Glutamatergic neuron (in vitro differentiated cells): ENCODE results near the gene TMEM213. TPM values are rescaled to one million over a fixed set of nuclear protein-coding genes. Genes with fewer than 3 reads are reported as not detected.
"Not testable (repeated sequence)": the region's sequence is repeated elsewhere in the genome, so short reads cannot be mapped to it uniquely, and the experiment has no call there.

Experiments
- DNase-seq: peaks from one replicate; pipeline ENCODE4 v3.0.0; 2022
- H3K27ac Mint-ChIP-seq: one replicate; pipeline ENCODE4 v1.8.0; 2020; ENCODE audit warnings: mild to moderate bottlenecking, mixed read lengths, inconsistent platforms; ENCODE audit not compliant: unreplicated experiment
- H3K27me3 Mint-ChIP-seq: one replicate; pipeline ENCODE4 v1.8.0; 2020; ENCODE audit warnings: mild to moderate bottlenecking, moderate library complexity, mixed read lengths, inconsistent platforms; ENCODE audit not compliant: unreplicated experiment
- H3K36me3 Mint-ChIP-seq: one replicate; pipeline ENCODE4 v1.8.0; 2020; ENCODE audit warnings: mild to moderate bottlenecking, mixed read lengths, inconsistent platforms; ENCODE audit not compliant: unreplicated experiment
- H3K4me1 Mint-ChIP-seq: one replicate; pipeline ENCODE4 v1.8.0; 2020; ENCODE audit warnings: mild to moderate bottlenecking, low read depth, mixed read lengths, inconsistent platforms; ENCODE audit not compliant: unreplicated experiment
- H3K4me3 Mint-ChIP-seq: one replicate; pipeline ENCODE4 v1.8.0; 2020; ENCODE audit warnings: mild to moderate bottlenecking, mixed read lengths, inconsistent platforms; ENCODE audit not compliant: unreplicated experiment
- H3K9me3 Mint-ChIP-seq: one replicate; pipeline ENCODE4 v1.8.0; 2020; ENCODE audit warnings: mild to moderate bottlenecking, moderate library complexity, mixed read lengths, inconsistent platforms; ENCODE audit not compliant: unreplicated experiment
- CTCF ChIP-seq: fragments of 200-600 bp; sonication (generic); IDR thresholded peaks from one replicate; pipeline ENCODE4 v1.5.0; 2021; ENCODE audit not compliant: partially characterized antibody, unreplicated experiment
- total RNA-seq: library from RNA; stranded (reverse); fragmentation: NEBNext Ultra II Directional; extraction: Animal tissue kit (Norgen Biotek cat#: 25700); gene quantifications from one replicate; pipeline ENCODE4 v1.2.1, GENCODE V29; 2021; ENCODE audit not compliant: unreplicated experiment

Gene TMEM213
- total RNA-seq, 1 donor from 2014 or later, result not detected

DNA sequence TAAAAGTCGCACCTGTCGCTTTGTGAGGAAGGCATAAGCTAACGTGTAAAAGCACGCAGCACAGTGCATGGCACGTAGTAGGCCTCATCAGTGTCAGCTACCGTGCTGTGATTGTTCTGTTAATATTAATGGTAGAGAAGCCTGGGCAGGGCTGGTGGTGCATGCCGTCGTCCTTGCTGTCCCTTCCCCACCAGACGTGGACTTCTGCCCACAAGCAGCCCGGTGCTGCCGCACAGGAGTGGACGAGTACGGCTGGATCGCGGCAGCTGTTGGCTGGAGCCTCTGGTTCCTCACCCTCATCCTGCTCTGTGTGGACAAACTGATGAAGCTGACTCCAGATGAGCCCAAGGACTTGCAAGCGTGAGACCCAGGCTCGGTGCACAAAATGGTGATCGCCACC, 4.9 kb downstream of the TMEM213 start:
- Mint-ChIP-seq H3K36me3 (no peaks in the 10 kb centered on the region), H3K9me3 (peaks cover 2% of the 10 kb centered on the region), H3K4me3 (no peak overlapping the region), H3K27me3 (peaks cover 7% of the 10 kb centered on the region), H3K27ac (no peak overlapping the region), H3K4me1 (no peaks in the 10 kb centered on the region)
- TF ChIP-seq CTCF, result no peak
- no peak for DNase-seq

- H3K27me3 Mint-ChIP-seq, result peaks cover 7% of the 10 kb centered on the region
- H3K4me3 Mint-ChIP-seq, result no peak overlapping the region
Observed at GRCh38 chr7:138804618-138805017, 6.8 kb downstream of the TMEM213 start.

DNA sequence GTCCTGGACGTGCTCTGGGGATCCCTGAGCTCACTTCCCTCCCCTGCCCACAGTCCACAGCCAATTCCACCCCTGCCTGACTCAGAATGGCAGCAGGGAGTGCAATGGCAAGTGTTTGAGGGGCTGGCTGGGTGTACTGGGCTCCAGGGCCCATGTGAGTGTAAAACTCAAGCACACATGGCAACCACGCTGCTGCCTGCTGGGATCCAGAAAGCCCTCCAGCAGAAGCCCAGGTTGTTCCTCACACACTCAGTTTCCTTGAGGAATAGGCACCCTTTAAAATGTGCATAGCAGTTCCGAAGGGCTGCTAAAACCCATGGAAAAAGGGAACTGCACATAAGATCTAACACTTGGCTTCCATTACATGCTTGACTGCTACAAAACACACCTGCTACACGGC, 11.6 kb downstream of the TMEM213 start:
- no peak for DNase-seq
- no peak overlapping the region for H3K27ac Mint-ChIP-seq
- H3K36me3 Mint-ChIP-seq, result no peaks in the 10 kb centered on the region
- peaks cover 5% of the 10 kb centered on the region for H3K27me3 Mint-ChIP-seq
- H3K4me3 Mint-ChIP-seq, result no peak overlapping the region
- H3K4me1 Mint-ChIP-seq, result no peaks in the 10 kb centered on the region
- H3K9me3 Mint-ChIP-seq, result peaks cover 1% of the 10 kb centered on the region
- TF ChIP-seq CTCF, result no peak

More at GRCh38 chr7:138804618-138805017, 6.8 kb downstream of the TMEM213 start:
- Mint-ChIP-seq H3K27ac (no peak overlapping the region), H3K36me3 (no peaks in the 10 kb centered on the region), H3K9me3 (peaks cover 3% of the 10 kb centered on the region), H3K4me1 (no peaks in the 10 kb centered on the region)
- no peak for TF ChIP-seq CTCF
- DNase-seq, result no peak

DNA sequence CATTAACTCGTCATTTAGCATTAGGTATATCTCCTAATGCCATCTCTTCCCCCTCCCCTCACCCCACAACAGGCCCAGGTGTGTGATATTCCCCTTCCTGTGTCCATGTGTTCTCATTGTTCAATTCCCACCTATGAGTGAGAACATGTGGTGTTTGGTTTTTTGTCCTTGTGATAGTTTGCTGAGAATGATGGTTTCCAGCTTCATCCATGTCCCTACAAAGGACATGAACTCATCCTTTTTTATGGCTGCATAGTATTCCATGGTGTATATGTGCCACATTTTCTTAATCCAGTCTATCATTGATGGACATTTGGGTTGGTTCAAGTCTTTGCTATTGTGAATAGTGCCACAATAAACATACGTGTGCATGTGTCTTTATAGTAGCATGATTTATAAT, 13.5 kb downstream of the TMEM213 start:
- H3K27me3 Mint-ChIP-seq, H3K27ac Mint-ChIP-seq, H3K4me1 Mint-ChIP-seq, DNase-seq, H3K4me3 Mint-ChIP-seq, H3K36me3 Mint-ChIP-seq, H3K9me3 Mint-ChIP-seq: not testable (repeated sequence)

DNA sequence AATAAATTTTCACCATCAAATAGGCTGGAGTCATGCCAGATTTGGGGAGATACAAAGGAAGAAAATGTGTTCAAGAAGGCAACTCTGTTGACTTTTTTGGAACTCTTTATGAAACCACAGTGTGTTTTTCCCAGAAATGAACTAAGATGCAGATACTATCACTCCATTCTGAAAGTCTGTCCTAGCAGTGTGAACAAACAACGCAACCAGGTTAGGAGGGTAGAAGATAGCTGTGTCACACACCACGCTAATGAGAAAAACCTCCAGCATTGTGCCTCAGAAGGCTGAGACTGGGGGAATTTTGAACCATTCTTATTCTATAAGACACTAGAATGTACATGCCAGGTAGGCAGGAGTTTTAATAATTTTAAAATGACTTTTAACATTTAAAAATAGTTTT, 16.2 kb downstream of the TMEM213 start:
- Mint-ChIP-seq H3K4me1 (no peaks in the 10 kb centered on the region), H3K4me3 (no peak overlapping the region), H3K9me3 (no peaks in the 10 kb centered on the region), H3K27me3 (no peaks in the 10 kb centered on the region), H3K27ac (no peak overlapping the region), H3K36me3 (no peaks in the 10 kb centered on the region)
- TF ChIP-seq CTCF, result no peak
- DNase-seq, result no peak

DNA sequence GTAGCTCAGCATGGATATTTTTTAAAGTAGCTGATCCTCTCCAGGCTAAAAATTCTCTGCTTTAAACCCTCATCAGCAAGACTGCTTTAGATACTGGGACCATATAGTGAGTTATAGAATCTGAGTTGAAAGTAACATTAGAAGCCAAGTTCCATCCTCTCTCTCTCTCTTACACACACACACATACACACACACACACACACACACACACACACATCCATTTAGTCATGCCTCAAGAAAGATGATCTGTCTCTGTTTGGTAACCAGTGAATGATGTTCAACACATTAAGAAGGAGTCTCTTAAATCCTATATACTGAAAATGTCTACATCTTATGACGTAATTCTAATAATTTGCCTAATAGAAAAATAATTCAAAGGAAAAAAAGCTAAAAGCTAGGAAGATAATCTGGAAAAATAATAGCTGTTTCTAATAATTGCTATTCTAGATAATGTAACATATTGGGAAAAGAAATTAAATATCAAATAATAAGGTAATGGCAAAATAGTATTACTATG, 17.1 kb downstream of the TMEM213 start:
- no peak for DNase-seq
- Mint-ChIP-seq H3K4me3 (no peak overlapping the region), H3K36me3 (no peaks in the 10 kb centered on the region), H3K27me3 (no peaks in the 10 kb centered on the region), H3K4me1 (no peaks in the 10 kb centered on the region), H3K9me3 (no peaks in the 10 kb centered on the region), H3K27ac (no peak overlapping the region)
- no peak for TF ChIP-seq CTCF
